ENCODE results near the gene SLX4IP.

SLX4IP gene

DNA sequence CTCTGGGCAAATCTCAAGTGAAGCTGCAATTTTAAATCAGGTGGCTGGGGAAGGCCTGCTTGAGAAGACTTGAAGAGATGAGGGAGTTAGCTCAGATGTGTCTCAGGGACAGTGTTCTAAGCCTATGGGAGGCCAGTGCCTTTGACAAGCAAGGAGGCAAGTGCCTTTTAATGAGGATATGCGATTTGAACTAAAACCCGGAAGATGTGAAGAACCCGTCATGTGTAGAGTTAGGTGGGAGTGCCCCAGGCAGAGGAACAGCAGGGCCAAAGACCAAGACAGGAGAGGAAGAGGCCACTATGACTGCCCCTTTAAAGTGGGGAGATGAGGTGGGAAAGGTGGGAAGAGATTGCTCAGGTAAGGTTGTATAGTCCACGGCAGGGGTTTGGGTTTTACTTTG lies 71.9 kb downstream of the SLX4IP start:
- no peak overlapping the region for H2AK5ac ChIP-seq (ENCODE audit: low read length)
- no peak overlapping the region for H2BK5ac ChIP-seq (ENCODE audit: low read length)
- WGBS (ENCODE audit: extremely low coverage, insufficient coverage, low lambda C conversion rate): no CpG with 5 or more reads among the region's 4 CpGs
- H3K56ac ChIP-seq (ENCODE audit: low read length): no peak overlapping the region
- no peak overlapping the region for H3K4me2 ChIP-seq (ENCODE audit: low read length)
- H3K23ac ChIP-seq (ENCODE audit: low read length): no peak overlapping the region
- no peak overlapping the region for H3K18ac ChIP-seq (ENCODE audit: low read length)
- H4K8ac ChIP-seq (ENCODE audit: low read depth, low read length): no peak overlapping the region
- no peak for DNase-seq
- H3K4me3 ChIP-seq (ENCODE audit: low read length): no peak overlapping the region
- H3K4ac ChIP-seq (ENCODE audit: low read depth, low read length): no peak overlapping the region
- no peaks in the 10 kb centered on the region for H3K27me3 ChIP-seq (ENCODE audit: insufficient read depth, low read length, poor library complexity)
- H3K36me3 ChIP-seq (ENCODE audit: control insufficient read depth, insufficient read depth, low read length): no peaks in the 10 kb centered on the region
- peaks cover 9% of the 10 kb centered on the region for H3K4me1 ChIP-seq (ENCODE audit: control insufficient read depth, low read depth, low read length)
- no peak overlapping the region for H4K5ac ChIP-seq (ENCODE audit: low read length)
- peaks cover 2% of the 10 kb centered on the region for H3K79me1 ChIP-seq (ENCODE audit: low read length)
- peaks cover 2% of the 10 kb centered on the region for H3K79me2 ChIP-seq (ENCODE audit: control insufficient read depth, insufficient read depth, low read length)
- H2BK15ac ChIP-seq (replicated peaks; ENCODE audit: low read depth): no peak overlapping the region
- H2BK120ac ChIP-seq (ENCODE audit: low read depth, low read length): no peak overlapping the region
- H3K9ac ChIP-seq (ENCODE audit: low read length): no peak overlapping the region
- H3K27ac ChIP-seq (ENCODE audit: low read depth, low read length): no peak overlapping the region

DNA sequence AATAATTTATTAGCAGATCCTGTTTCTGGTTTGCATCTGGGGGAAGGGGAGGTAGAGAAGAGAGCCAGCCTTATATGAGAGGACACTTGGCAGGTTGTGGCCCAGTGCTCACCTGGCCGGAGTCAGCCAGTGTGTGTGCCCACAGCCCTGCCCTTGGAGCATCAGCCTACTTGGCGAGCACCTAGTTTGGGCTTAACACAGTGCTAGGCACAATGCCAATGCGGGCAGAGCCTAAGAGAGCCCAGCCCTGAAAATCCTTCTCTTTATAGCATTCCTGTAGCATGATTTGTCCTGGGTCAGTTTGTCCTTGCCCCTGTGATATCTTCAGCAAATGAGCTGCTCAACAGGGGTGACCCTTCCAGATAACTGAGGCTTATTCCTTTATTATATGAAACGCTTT lies 73.0 kb downstream of the SLX4IP start:
- Histone ChIP-seq H3K79me2 (ENCODE audit: control insufficient read depth, insufficient read depth, low read length) (no peaks in the 10 kb centered on the region), H3K27me3 (ENCODE audit: insufficient read depth, low read length, poor library complexity) (no peaks in the 10 kb centered on the region), H3K4me1 (ENCODE audit: control insufficient read depth, low read depth, low read length) (peaks cover 9% of the 10 kb centered on the region), H3K56ac (ENCODE audit: low read length) (no peak overlapping the region), H4K5ac (ENCODE audit: low read length) (no peak overlapping the region), H2BK5ac (ENCODE audit: low read length) (no peak overlapping the region), H3K4me2 (ENCODE audit: low read length) (no peak overlapping the region), H3K18ac (ENCODE audit: low read length) (no peak overlapping the region), H2AK5ac (ENCODE audit: low read length) (no peak overlapping the region), H3K4me3 (ENCODE audit: low read length) (no peak overlapping the region), H2BK120ac (ENCODE audit: low read depth, low read length) (no peak overlapping the region), H3K23ac (ENCODE audit: low read length) (no peak overlapping the region), H3K9ac (ENCODE audit: low read length) (no peak overlapping the region), H3K4ac (ENCODE audit: low read depth, low read length) (no peak overlapping the region), H3K27ac (ENCODE audit: low read depth, low read length) (no peak overlapping the region), H4K8ac (ENCODE audit: low read depth, low read length) (no peak overlapping the region), H3K79me1 (ENCODE audit: low read length) (peaks cover 2% of the 10 kb centered on the region), H3K36me3 (ENCODE audit: control insufficient read depth, insufficient read depth, low read length) (no peaks in the 10 kb centered on the region), H2BK15ac (replicated peaks; ENCODE audit: low read depth) (no peak overlapping the region)
- no peak for DNase-seq
- no CpG with 5 or more reads among the region's 4 CpGs for WGBS (ENCODE audit: extremely low coverage, insufficient coverage, low lambda C conversion rate)

GRCh38 chr20:10508468-10509251 lies 73.6 kb downstream of the SLX4IP start:
- Histone ChIP-seq H3K4ac (ENCODE audit: low read depth, low read length) (peak overlapping the region; percentile 43), H4K5ac (ENCODE audit: low read length) (no peak overlapping the region), H3K27ac (ENCODE audit: low read depth, low read length) (no peak overlapping the region), H3K56ac (ENCODE audit: low read length) (peak overlapping the region; percentile 37), H3K79me1 (ENCODE audit: low read length) (peaks cover 2% of the 10 kb centered on the region), H3K4me3 (ENCODE audit: low read length) (no peak overlapping the region), H3K23ac (ENCODE audit: low read length) (no peak overlapping the region), H2BK15ac (replicated peaks; ENCODE audit: low read depth) (no peak overlapping the region), H3K9ac (ENCODE audit: low read length) (no peak overlapping the region), H3K27me3 (ENCODE audit: insufficient read depth, low read length, poor library complexity) (no peaks in the 10 kb centered on the region), H2BK5ac (ENCODE audit: low read length) (no peak overlapping the region), H3K4me2 (ENCODE audit: low read length) (no peak overlapping the region), H2BK120ac (ENCODE audit: low read depth, low read length) (no peak overlapping the region), H2AK5ac (ENCODE audit: low read length) (no peak overlapping the region), H3K18ac (ENCODE audit: low read length) (peak overlapping the region; percentile 19), H3K36me3 (ENCODE audit: control insufficient read depth, insufficient read depth, low read length) (no peaks in the 10 kb centered on the region), H3K4me1 (ENCODE audit: control insufficient read depth, low read depth, low read length) (peaks cover 11% of the 10 kb centered on the region), H3K79me2 (ENCODE audit: control insufficient read depth, insufficient read depth, low read length) (no peaks in the 10 kb centered on the region), H4K8ac (ENCODE audit: low read depth, low read length) (no peak overlapping the region)
- no CpG with 5 or more reads among the region's 8 CpGs for WGBS (ENCODE audit: extremely low coverage, insufficient coverage, low lambda C conversion rate)
- DNase-seq: peak; percentile 71

GRCh38 chr20:10509376-10509775 lies 74.3 kb downstream of the SLX4IP start:
- DNase-seq: no peak
- Histone ChIP-seq H4K5ac (ENCODE audit: low read length) (no peak overlapping the region), H2BK120ac (ENCODE audit: low read depth, low read length) (no peak overlapping the region), H3K4me3 (ENCODE audit: low read length) (no peak overlapping the region), H2AK5ac (ENCODE audit: low read length) (no peak overlapping the region), H3K18ac (ENCODE audit: low read length) (no peak overlapping the region), H3K4me2 (ENCODE audit: low read length) (no peak overlapping the region), H3K9ac (ENCODE audit: low read length) (no peak overlapping the region), H3K4me1 (ENCODE audit: control insufficient read depth, low read depth, low read length) (peaks cover 11% of the 10 kb centered on the region), H3K23ac (ENCODE audit: low read length) (no peak overlapping the region), H3K79me1 (ENCODE audit: low read length) (peaks cover 2% of the 10 kb centered on the region), H2BK5ac (ENCODE audit: low read length) (no peak overlapping the region), H3K4ac (ENCODE audit: low read depth, low read length) (no peak overlapping the region), H3K27me3 (ENCODE audit: insufficient read depth, low read length, poor library complexity) (no peaks in the 10 kb centered on the region), H4K8ac (ENCODE audit: low read depth, low read length) (no peak overlapping the region), H2BK15ac (replicated peaks; ENCODE audit: low read depth) (no peak overlapping the region), H3K56ac (ENCODE audit: low read length) (no peak overlapping the region), H3K27ac (ENCODE audit: low read depth, low read length) (no peak overlapping the region), H3K79me2 (ENCODE audit: control insufficient read depth, insufficient read depth, low read length) (no peaks in the 10 kb centered on the region), H3K36me3 (ENCODE audit: control insufficient read depth, insufficient read depth, low read length) (no peaks in the 10 kb centered on the region)
- whole genome bisulfite sequencing (ENCODE audit: extremely low coverage, insufficient coverage, low lambda C conversion rate): no CpG with 5 or more reads among the region's 6 CpGs

DNA sequence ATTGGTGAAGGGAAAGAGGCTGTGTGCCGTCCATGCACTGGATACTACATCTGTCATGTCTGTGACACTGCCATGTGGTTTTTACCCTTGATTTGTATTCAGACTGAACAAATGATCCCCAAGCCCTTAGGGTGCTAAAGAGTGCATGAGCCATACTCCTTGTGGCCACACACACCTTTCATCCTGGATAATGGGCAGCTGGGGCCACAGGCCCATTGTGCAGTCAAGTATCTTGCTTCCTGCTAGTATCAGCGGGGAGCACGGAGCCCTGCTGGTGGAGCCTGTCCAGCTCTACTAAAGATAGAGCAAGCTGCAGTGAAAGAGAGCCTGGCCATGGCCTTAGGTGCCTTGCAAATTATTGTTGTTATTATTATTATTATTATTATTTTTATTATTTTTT lies 75.1 kb downstream of the SLX4IP start:
- Histone ChIP-seq H3K27ac (ENCODE audit: low read depth, low read length) (no peak overlapping the region), H3K36me3 (ENCODE audit: control insufficient read depth, insufficient read depth, low read length) (no peaks in the 10 kb centered on the region), H2BK120ac (ENCODE audit: low read depth, low read length) (no peak overlapping the region), H2BK15ac (replicated peaks; ENCODE audit: low read depth) (no peak overlapping the region), H4K8ac (ENCODE audit: low read depth, low read length) (no peak overlapping the region), H2AK5ac (ENCODE audit: low read length) (peak overlapping the region; percentile 37), H3K18ac (ENCODE audit: low read length) (no peak overlapping the region), H3K27me3 (ENCODE audit: insufficient read depth, low read length, poor library complexity) (no peaks in the 10 kb centered on the region), H3K79me1 (ENCODE audit: low read length) (peaks cover 2% of the 10 kb centered on the region), H3K9ac (ENCODE audit: low read length) (no peak overlapping the region), H3K4me3 (ENCODE audit: low read length) (no peak overlapping the region), H3K4ac (ENCODE audit: low read depth, low read length) (no peak overlapping the region), H2BK5ac (ENCODE audit: low read length) (no peak overlapping the region), H3K79me2 (ENCODE audit: control insufficient read depth, insufficient read depth, low read length) (no peaks in the 10 kb centered on the region), H4K5ac (ENCODE audit: low read length) (no peak overlapping the region), H3K4me2 (ENCODE audit: low read length) (no peak overlapping the region), H3K56ac (ENCODE audit: low read length) (no peak overlapping the region), H3K23ac (ENCODE audit: low read length) (no peak overlapping the region), H3K4me1 (ENCODE audit: control insufficient read depth, low read depth, low read length) (peaks cover 11% of the 10 kb centered on the region)
- no peak for DNase-seq
- no CpG with 5 or more reads among the region's 3 CpGs for WGBS (ENCODE audit: extremely low coverage, insufficient coverage, low lambda C conversion rate)

DNA sequence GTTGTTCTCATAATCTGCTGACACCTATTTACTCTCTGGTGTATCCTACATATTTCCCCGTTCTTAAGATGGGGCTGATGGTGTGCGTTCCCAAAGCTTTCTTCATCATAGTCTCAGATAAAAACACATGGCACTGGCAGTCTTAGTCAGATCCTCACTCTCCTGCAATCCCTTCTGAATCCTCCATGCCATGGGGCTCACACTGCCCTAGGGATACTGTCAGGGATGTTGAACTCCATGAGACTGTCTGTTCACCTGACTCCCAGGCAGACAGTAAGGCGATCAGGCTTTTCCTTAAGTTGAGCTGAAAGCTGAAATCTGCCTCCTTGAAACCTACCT lies 76.0 kb downstream of the SLX4IP start:
- Histone ChIP-seq H3K23ac (ENCODE audit: low read length) (no peak overlapping the region), H3K4me3 (ENCODE audit: low read length) (no peak overlapping the region)
- WGBS (ENCODE audit: extremely low coverage, insufficient coverage, low lambda C conversion rate): no CpG with 5 or more reads among the region's 3 CpGs

More for the DNA sequence above, 76.0 kb downstream of the SLX4IP start:
- H2BK15ac ChIP-seq (replicated peaks; ENCODE audit: low read depth): no peak overlapping the region
- no peak overlapping the region for H3K9ac ChIP-seq (ENCODE audit: low read length)
- no peak for DNase-seq
- H3K4ac ChIP-seq (ENCODE audit: low read depth, low read length): peak overlapping the region; percentile 26
- no peak overlapping the region for H4K5ac ChIP-seq (ENCODE audit: low read length)
- no peaks in the 10 kb centered on the region for H3K79me2 ChIP-seq (ENCODE audit: control insufficient read depth, insufficient read depth, low read length)
- H3K27ac ChIP-seq (ENCODE audit: low read depth, low read length): peak overlapping the region; percentile 31
- H3K36me3 ChIP-seq (ENCODE audit: control insufficient read depth, insufficient read depth, low read length): no peaks in the 10 kb centered on the region
- no peak overlapping the region for H2BK120ac ChIP-seq (ENCODE audit: low read depth, low read length)
- H3K18ac ChIP-seq (ENCODE audit: low read length): peak overlapping the region; percentile 13
- H3K56ac ChIP-seq (ENCODE audit: low read length): peak overlapping the region; percentile 78
- H3K4me2 ChIP-seq (ENCODE audit: low read length): no peak overlapping the region
- peak overlapping the region; percentile 68 for H2AK5ac ChIP-seq (ENCODE audit: low read length)
- no peaks in the 10 kb centered on the region for H3K27me3 ChIP-seq (ENCODE audit: insufficient read depth, low read length, poor library complexity)
- no peak overlapping the region for H4K8ac ChIP-seq (ENCODE audit: low read depth, low read length)
- H2BK5ac ChIP-seq (ENCODE audit: low read length): peak overlapping the region; percentile 83
- peaks cover 2% of the 10 kb centered on the region for H3K79me1 ChIP-seq (ENCODE audit: low read length)
- peaks cover 11% of the 10 kb centered on the region for H3K4me1 ChIP-seq (ENCODE audit: control insufficient read depth, low read depth, low read length)
